Measurements from ENCODE around the gene CPLX3.
A peak's percentile ranks its signal among the peaks of the same experiment; 100 is the strongest.

Gene CPLX3

DNA sequence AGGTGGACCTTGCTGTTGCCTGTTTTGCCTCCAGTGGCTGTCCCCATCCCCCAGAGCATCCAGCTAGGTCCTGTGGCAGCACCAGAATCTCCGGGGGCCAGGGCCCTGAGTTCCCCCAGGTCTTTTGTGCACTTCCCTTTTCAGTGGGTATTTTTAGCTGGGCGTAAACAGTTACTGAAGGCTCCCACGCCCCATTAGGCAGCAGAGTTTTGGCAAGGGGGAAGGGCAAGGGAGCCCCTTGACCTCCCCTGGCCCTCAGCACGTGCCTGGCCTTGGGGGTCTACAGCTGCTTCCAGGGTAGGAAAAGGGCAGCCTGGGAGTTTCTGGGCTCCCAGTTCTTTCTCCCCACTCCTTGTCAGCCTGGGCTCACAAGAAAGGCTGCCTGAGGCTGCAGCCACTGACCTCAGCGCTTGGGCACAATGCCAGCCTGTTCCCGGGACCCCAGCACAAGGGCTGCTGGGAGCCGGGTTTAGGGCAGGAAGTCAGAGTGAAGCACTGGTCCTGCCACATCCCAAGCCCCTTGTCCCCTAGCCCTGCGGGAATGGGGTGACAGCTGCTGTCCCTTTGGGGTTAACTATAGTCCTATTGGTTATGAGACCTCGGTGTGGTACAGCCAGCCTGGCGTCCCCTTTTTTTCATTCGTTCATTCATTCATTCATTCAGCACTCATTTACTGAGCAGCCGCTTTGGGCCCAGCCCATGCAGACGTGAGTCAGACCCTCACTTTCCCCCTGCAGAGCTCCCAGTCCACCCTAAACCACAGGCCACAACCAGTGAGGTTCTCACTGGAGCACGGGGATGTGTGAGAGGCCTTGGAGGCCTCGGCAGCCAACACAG is 36.1 kb upstream of the CPLX3 start:
- Histone ChIP-seq H3K36me3 (ENCODE audit: insufficient read depth, low read length) (peaks cover 6% of the 10 kb centered on the region), H3K27me3 (ENCODE audit: control insufficient read depth in 1 of 2, insufficient read depth in 2 of 2, low read length in 2 of 2) (no peaks in the 10 kb centered on the region), H3K9ac (ENCODE audit: low read length) (peak overlapping the region; percentile 56), H3K4me3 (ENCODE audit: low read depth in 1 of 2, low read length in 2 of 2) (peak overlapping the region in 1 of 2 donors; percentile 32), H3K9me3 (ENCODE audit: low read length) (no peaks in the 10 kb centered on the region), H3K4me1 (ENCODE audit: insufficient read depth, low read length) (peaks cover 59% of the 10 kb centered on the region), H3K27ac (ENCODE audit: low read depth, low read length) (peak overlapping the region; percentile 67)

DNA sequence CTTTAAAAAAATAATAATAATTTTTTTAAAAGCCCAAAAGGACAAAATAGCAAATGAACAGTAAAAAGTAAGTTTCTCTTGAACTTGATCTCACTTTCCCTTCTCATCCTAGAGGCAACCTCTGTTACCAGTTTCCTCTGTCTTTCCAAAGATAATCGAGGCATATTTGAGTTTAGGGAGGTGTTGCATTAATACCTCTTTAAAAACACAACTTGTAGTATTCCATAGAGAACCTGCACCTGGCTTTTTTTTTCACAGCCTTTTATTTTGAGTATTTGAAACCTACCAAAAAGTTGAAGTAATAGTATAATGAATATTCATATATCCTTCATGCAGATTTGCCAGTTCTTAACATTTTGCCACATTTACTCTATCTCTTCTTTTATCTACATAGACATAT is 35.4 kb upstream of the CPLX3 start:
- Histone ChIP-seq H3K4me1 (ENCODE audit: insufficient read depth, low read length) (peaks cover 54% of the 10 kb centered on the region), H3K27me3 (ENCODE audit: control insufficient read depth in 1 of 2, insufficient read depth in 2 of 2, low read length in 2 of 2) (no peaks in the 10 kb centered on the region), H3K9me3 (ENCODE audit: low read length) (no peaks in the 10 kb centered on the region), H3K27ac (ENCODE audit: low read depth, low read length) (peak overlapping the region; percentile 23), H3K36me3 (ENCODE audit: insufficient read depth, low read length) (peaks cover 6% of the 10 kb centered on the region), H3K9ac (ENCODE audit: low read length) (no peak overlapping the region), H3K4me3 (ENCODE audit: low read depth in 1 of 2, low read length in 2 of 2) (no peak overlapping the region)

DNA sequence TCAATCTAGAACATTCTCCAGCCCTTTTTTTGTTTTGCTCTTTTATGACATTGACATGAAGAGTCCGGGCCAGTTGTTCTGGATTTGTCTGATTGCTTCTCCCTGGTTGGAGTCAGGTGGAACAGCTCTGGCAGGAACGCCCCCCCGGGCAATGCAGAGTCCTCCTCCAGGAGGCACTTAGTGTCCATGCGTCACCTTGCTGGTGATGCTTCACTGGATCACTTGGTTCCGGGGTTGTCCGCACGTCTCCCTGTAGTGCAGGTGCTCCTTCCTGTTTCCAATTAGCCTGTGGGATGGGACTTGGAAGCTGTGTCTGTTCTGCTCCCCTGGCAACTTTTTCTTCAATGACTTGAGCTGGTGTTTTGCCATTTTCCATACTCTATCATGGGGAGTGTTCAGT is 34.8 kb upstream of the CPLX3 start:
- peaks cover 48% of the 10 kb centered on the region for H3K4me1 ChIP-seq (ENCODE audit: insufficient read depth, low read length)
- no peak overlapping the region for H3K27ac ChIP-seq (ENCODE audit: low read depth, low read length)
- H3K9ac ChIP-seq (ENCODE audit: low read length): no peak overlapping the region
- H3K9me3 ChIP-seq (ENCODE audit: low read length): no peaks in the 10 kb centered on the region
- no peaks in the 10 kb centered on the region for H3K27me3 ChIP-seq (ENCODE audit: control insufficient read depth in 1 of 2, insufficient read depth in 2 of 2, low read length in 2 of 2)
- peaks cover 6% of the 10 kb centered on the region for H3K36me3 ChIP-seq (ENCODE audit: insufficient read depth, low read length)
- no peak overlapping the region for H3K4me3 ChIP-seq (ENCODE audit: low read depth in 1 of 2, low read length in 2 of 2)

DNA sequence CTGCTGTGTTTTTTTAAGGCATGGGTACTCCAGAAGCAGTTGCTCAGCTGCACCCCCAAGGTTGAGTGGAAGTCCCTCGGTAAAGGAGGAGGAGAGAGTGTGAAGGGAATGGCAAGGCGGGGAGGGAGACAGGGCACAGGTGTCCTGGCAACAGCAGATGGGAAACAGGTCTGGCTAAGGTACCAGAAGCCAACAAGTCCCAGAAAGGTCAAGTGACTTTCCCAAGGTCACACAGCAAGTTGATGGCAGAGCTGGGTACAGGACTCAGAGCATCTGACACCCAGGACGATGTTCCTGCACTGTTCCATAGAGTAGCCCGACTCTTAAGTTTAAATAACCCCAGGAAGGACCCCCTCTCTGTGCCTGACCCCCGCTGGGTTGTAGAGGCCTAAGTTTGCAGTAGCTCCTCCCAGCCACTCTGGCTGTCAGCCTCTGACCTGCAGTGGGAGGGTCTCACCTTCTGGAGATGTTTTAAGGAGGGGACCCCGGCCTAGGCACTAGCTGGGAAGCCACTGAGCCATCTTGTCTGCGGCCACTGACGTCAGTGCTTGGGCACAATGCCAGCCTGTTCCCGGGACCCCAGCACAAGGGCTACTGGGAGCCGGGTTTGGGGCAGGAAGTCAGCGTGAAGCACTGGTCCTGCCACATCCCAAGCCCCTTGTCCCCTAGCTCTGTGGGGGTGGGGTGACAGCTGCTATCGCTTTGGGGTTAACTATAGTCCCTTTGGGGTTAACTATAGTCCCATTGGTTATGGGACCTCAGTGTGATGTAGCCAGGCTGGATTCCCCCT is 34.0 kb upstream of the CPLX3 start:
- Histone ChIP-seq H3K27me3 (ENCODE audit: control insufficient read depth in 1 of 2, insufficient read depth in 2 of 2, low read length in 2 of 2) (no peaks in the 10 kb centered on the region), H3K9me3 (ENCODE audit: low read length) (no peaks in the 10 kb centered on the region), H3K4me1 (ENCODE audit: insufficient read depth, low read length) (peaks cover 41% of the 10 kb centered on the region), H3K36me3 (ENCODE audit: insufficient read depth, low read length) (peaks cover 6% of the 10 kb centered on the region), H3K9ac (ENCODE audit: low read length) (no peak overlapping the region), H3K27ac (ENCODE audit: low read depth, low read length) (no peak overlapping the region), H3K4me3 (ENCODE audit: low read depth in 1 of 2, low read length in 2 of 2) (no peak overlapping the region)

DNA sequence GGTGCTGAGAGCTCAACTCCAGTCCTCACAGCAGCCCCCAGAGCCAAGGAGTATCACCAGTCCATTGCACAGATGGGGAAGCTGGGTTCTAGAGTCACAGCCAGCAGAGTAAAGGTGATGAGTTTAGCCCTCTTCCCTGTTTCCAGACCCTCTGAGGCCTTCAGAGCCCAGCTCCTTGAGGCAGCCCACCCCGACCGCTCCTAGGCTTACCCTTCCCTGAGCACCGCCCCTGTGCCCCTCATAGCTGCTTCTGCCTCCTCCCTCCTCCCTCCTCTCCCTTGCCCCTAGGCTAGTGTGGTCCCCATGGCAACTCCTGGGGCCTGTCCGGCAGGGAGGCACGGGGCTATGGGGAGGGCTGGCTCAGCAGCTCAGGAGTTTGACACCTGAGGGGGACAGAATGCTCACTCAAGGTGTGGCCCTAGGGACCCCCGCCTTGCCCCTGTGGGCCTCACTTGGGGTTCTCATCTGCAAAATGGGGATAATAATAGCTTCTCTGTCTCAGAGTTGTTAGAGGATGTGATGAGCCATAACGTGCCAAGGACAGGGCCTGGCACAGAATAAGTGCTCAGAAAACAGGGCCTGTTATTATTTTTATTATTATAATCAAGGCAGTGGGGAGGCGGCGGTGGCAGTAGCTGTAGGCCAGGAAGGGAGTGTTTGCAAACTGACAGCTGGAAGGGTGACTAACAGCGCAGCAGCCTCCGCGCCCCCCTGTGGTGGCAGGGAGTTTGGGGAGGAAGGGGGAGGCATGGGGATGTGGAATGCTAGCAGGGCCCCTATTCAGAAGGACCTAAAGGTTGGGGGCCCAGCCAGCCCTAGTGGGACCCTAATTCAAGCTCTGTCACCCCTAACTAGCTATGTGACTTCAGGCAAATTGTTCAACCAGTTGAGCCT is 33.0 kb upstream of the CPLX3 start:
- Histone ChIP-seq H3K27me3 (ENCODE audit: control insufficient read depth in 1 of 2, insufficient read depth in 2 of 2, low read length in 2 of 2) (no peaks in the 10 kb centered on the region), H3K4me3 (ENCODE audit: low read depth in 1 of 2, low read length in 2 of 2) (no peak overlapping the region), H3K9ac (ENCODE audit: low read length) (no peak overlapping the region), H3K4me1 (ENCODE audit: insufficient read depth, low read length) (peaks cover 31% of the 10 kb centered on the region), H3K27ac (ENCODE audit: low read depth, low read length) (no peak overlapping the region), H3K9me3 (ENCODE audit: low read length) (no peaks in the 10 kb centered on the region), H3K36me3 (ENCODE audit: insufficient read depth, low read length) (peaks cover 6% of the 10 kb centered on the region)

DNA sequence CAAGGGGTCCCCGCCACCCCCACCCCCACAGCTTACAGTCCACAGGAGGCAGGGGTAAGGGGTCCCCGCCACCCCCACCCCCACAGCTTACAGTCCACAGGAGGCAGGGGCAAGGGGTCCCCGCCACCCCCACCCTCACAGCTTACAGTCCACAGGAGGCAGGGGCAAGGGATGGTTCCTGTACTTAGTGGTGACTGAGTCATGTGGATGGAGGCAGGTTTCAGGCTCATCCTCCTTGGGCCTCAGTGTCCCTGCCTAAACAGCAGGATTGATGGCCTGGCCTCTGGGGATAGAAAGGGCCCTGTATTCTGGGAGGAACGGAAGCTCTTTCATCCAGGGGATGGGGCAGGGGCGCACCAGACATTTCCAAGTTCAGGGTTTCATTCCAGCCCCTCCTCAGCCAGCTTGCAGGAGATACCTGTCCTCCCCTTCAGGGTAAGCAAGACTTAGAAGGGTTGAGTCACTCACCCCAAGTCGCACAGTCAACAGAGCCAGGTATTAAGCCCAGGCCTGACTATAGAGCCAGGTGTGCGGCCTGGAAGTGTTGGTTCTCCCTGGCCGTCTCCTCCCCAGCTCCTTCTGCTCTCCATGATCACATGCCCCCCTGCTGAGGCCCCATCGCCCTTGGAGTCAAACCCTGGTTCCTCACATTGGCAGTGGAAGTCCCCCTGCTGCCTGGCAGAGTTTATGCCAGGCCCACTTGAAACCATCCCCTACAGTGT is 32.0 kb upstream of the CPLX3 start:
- Histone ChIP-seq H3K4me1 (ENCODE audit: insufficient read depth, low read length) (peaks cover 21% of the 10 kb centered on the region), H3K9me3 (ENCODE audit: low read length) (no peaks in the 10 kb centered on the region), H3K4me3 (ENCODE audit: low read depth in 1 of 2, low read length in 2 of 2) (no peak overlapping the region), H3K9ac (ENCODE audit: low read length) (no peak overlapping the region), H3K36me3 (ENCODE audit: insufficient read depth, low read length) (peaks cover 11% of the 10 kb centered on the region), H3K27ac (ENCODE audit: low read depth, low read length) (no peak overlapping the region), H3K27me3 (ENCODE audit: control insufficient read depth in 1 of 2, insufficient read depth in 2 of 2, low read length in 2 of 2) (no peaks in the 10 kb centered on the region)

DNA sequence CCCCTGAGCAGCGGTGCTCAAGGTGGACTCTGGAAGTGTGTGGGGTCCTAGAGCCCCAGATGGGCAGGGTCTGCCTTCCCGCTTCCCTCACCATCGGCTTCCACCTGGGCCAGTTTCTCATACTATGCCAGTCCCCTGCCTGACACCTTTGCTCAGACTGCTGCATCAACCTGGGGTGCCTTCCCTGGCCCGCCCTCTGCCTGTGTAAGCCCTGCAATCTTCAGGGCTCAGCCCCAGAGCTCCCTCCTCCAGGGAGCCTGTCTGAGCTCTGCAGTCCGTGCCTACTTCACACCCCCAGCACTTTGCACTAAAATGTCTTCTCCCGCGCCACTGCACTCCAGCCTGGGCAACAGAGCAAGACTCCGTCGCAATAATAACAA is 31.5 kb upstream of the CPLX3 start:
- Histone ChIP-seq H3K9me3 (ENCODE audit: low read length) (no peaks in the 10 kb centered on the region), H3K4me1 (ENCODE audit: insufficient read depth, low read length) (peaks cover 21% of the 10 kb centered on the region), H3K4me3 (ENCODE audit: low read depth in 1 of 2, low read length in 2 of 2) (no peak overlapping the region), H3K27ac (ENCODE audit: low read depth, low read length) (no peak overlapping the region), H3K27me3 (ENCODE audit: control insufficient read depth in 1 of 2, insufficient read depth in 2 of 2, low read length in 2 of 2) (no peaks in the 10 kb centered on the region), H3K36me3 (ENCODE audit: insufficient read depth, low read length) (peaks cover 14% of the 10 kb centered on the region), H3K9ac (ENCODE audit: low read length) (no peak overlapping the region)

DNA sequence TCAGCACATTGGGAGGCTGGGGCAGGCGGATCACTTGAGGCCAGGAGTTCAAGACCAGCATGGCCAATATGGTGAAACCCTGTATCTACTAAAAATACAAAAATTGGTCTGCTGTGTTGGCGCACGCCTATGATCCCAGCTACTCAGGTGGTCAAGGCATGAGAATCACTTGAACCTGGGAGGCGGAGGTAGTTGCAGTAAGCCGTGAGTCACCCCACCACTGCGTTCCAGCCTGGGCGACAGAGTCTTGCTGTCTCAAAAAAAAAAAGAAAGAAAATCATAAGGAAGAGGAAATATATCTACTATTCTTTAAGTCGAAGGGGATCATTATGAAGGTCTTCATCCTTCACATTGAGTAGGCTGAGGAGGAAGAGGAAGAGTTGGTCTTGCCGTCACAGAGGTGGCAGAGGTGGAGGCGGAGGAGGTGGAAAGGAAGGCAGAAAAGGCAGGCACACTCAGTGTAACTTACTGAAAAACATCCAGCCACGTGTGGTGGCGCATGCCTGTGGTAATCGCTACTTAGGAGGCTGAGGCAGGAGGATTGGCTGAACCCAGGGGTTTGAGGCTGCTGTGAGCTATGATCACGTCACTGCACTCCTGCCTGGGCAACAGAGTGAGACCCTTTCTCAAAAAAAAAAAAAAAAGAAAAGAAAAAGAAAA is 30.3 kb upstream of the CPLX3 start:
- Histone ChIP-seq H3K36me3 (ENCODE audit: insufficient read depth, low read length) (peaks cover 14% of the 10 kb centered on the region), H3K4me3 (ENCODE audit: low read depth in 1 of 2, low read length in 2 of 2) (no peak overlapping the region), H3K27ac (ENCODE audit: low read depth, low read length) (no peak overlapping the region), H3K4me1 (ENCODE audit: insufficient read depth, low read length) (peaks cover 18% of the 10 kb centered on the region), H3K27me3 (ENCODE audit: control insufficient read depth in 1 of 2, insufficient read depth in 2 of 2, low read length in 2 of 2) (no peaks in the 10 kb centered on the region), H3K9ac (ENCODE audit: low read length) (no peak overlapping the region), H3K9me3 (ENCODE audit: low read length) (no peaks in the 10 kb centered on the region)

DNA sequence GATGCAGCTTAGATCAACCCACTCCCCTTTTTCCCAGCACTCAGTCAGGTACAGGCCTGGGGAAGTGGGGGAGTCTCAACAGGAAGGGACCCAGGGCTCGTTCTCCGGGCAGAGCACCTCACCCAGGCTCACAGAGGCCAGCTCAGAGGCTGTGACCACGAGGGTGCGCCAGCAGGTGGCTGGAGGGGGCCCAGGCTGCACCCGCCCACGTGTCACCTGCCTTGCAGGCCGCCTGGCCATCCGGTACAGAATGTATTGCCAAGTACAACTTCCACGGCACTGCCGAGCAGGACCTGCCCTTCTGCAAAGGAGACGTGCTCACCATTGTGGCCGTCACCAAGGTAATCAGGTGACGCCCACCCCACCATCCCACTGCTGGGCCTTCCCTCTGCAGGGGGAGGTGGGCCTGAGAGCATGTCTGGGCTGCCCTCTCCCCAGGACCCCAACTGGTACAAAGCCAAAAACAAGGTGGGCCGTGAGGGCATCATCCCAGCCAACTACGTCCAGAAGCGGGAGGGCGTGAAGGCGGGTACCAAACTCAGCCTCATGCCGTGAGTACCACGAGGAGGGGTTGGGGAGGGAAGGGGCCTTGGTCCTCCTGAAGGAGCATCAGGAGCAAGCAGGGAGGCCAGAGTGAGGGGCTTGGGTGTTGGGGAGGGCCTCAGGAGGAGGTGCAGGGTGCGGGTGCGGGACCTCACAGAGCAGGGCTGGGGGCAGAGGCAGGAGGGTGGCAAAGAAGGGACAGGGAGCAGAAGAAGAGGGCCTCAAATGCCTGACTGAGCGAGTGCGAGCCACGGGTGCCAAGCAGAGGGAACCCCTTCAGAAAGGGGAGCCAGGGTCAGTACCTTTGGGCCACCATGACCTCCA is 27.8 kb upstream of the CPLX3 start:
- peaks cover 18% of the 10 kb centered on the region for H3K36me3 ChIP-seq (ENCODE audit: insufficient read depth, low read length)
- no peak overlapping the region for H3K9ac ChIP-seq (ENCODE audit: low read length)
- no peaks in the 10 kb centered on the region for H3K9me3 ChIP-seq (ENCODE audit: low read length)
- no peak overlapping the region for H3K27ac ChIP-seq (ENCODE audit: low read depth, low read length)
- peaks cover 11% of the 10 kb centered on the region for H3K4me1 ChIP-seq (ENCODE audit: insufficient read depth, low read length)
- H3K27me3 ChIP-seq (ENCODE audit: control insufficient read depth in 1 of 2, insufficient read depth in 2 of 2, low read length in 2 of 2): no peaks in the 10 kb centered on the region
- no peak overlapping the region for H3K4me3 ChIP-seq (ENCODE audit: low read depth in 1 of 2, low read length in 2 of 2)

Data from muscle layer of colon (tissue), 2 donors.